Measurements from ENCODE around the gene CNOT3.

GRCh38 chr19:54201172-54201701, 63.7 kb downstream of the CNOT3 start:
- TF ChIP-seq POLR2A (IDR thresholded peaks at IDR 0.05) (no peak), CTCF (IDR thresholded peaks at IDR 0.05) (no peak)
